GM12891 (cell line): Measurements from ENCODE around the gene SRSF12.

Experiments used
- POLR2A ChIP-seq: IDR thresholded peaks from 2 replicates; pipeline ENCODE4 v1.6.1; 2011; ENCODE audit warnings: low read depth, low read length, control low read depth
- POLR2AphosphoS5 ChIP-seq: IDR thresholded peaks from 2 replicates; pipeline ENCODE4 v1.6.1; 2011; ENCODE audit warnings: low read depth, low read length, control low read depth
- POU2F2 ChIP-seq: IDR thresholded peaks from 2 replicates; pipeline ENCODE4 v1.6.1; 2011; ENCODE audit warnings: low read depth, mild to moderate bottlenecking, control low read depth, low read length, moderate library complexity
- SPI1 ChIP-seq: IDR thresholded peaks from 2 replicates; pipeline ENCODE4 v1.6.1; 2011; ENCODE audit warnings: low read depth, low read length, control low read depth
- TAF1 ChIP-seq: IDR thresholded peaks from 2 replicates; pipeline ENCODE4 v1.6.1; 2011; ENCODE audit warnings: low read depth, low read length, control low read depth

- TF ChIP-seq POLR2AphosphoS5 (no peak), POLR2A (no peak), TAF1 (no peak), SPI1 (no peak), POU2F2 (no peak)
Observed at GRCh38 chr6:89120371-89120770, 2.5 kb upstream of the SRSF12 start.
